AG04450 (cell line): ENCODE data around the gene GPR31. TPM values are rescaled to one million over a fixed set of nuclear protein-coding genes. Genes with fewer than 3 reads are reported as not detected.

Experiments
- CTCF ChIA-PET: fragments of 300-600, 350-600 bp; formaldehyde crosslinking; extraction: SDS; loops from one replicate; lab custom pipeline; 2022; ENCODE audit warnings: antibody characterized with exemption, inconsistent platforms; lab: Charles Lee
- POLR2A ChIA-PET: fragments of 350-600 bp; formaldehyde crosslinking; extraction: SDS; loops from one replicate; lab custom pipeline; 2021; ENCODE audit warnings: antibody characterized with exemption, inconsistent platforms; lab: Yijun Ruan, JAX
- DNase-seq: peaks from one replicate; pipeline ENCODE4 v3.0.0-alpha.2; 2011; ENCODE audit warnings: low read depth, low spot score
- H3K27ac ChIP-seq: one replicate; pipeline ENCODE4 v1.5.1; 2012; ENCODE audit warnings: low read depth, low read length, control low read depth
- H3K27me3 ChIP-seq: one replicate; pipeline ENCODE4 v1.6.0; 2012; ENCODE audit warnings: low read length; ENCODE audit not compliant: control insufficient read depth, insufficient read depth
- H3K4me3 ChIP-seq: 2 replicates; pipeline ENCODE4 v1.5.1; 2011; ENCODE audit warnings: mild to moderate bottlenecking, low read depth, low read length, control low read depth
- H3K9me3 ChIP-seq: 2 replicates; pipeline ENCODE4 v1.5.1; 2012; ENCODE audit warnings: low read length; ENCODE audit not compliant: control insufficient read depth, insufficient read depth
- polyA plus RNA-seq: library from polyadenylated mRNA; depleted of rRNA; stranded (reverse); fragments of >200 nt; gene quantifications from 2 replicates; pipeline ENCODE4 v1.2.3, GENCODE V29; 2011
- TF ChIP-seq, protein P1 (sequence below): IDR thresholded peaks from 2 replicates; pipeline ENCODE4 v1.5.1; 2011; ENCODE audit warnings: low read depth, low read length, control low read depth, inconsistent platforms

GPR31 gene
- polyA plus RNA-seq, 1 experiment = not detected

DNA sequence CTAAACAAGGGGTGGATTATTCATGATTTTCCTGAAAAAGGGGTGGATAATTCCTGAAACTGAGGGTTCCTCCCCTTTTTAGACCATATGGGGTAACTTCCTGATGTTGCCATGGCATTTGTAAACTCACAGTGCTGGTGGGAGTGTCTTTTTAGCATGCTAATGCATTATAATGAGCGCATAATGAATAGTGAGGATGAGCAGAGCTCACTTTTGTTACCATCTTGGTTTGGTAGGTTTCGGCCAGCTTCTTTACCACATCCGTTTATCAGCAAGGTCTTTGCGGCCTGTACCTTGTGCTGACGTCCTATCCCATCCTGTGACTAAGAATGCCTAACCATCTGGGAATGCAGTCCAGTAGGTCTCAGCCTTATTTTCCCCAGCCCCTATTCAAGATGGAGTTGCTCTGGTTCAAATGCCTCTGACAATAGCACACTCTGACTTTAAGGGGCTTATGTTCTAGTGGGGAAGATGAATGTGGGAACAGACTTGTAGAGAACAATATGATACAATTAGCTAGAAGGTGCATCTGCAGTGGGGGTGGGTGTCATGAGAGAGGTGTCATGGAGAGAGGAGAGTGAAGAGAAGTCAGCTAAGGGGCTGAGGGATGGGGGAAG, 4.2 kb upstream of the GPR31 start:
- H3K4me3 ChIP-seq = no peak overlapping the region
- peaks cover 8% of the 10 kb centered on the region for H3K9me3 ChIP-seq
- H3K27ac ChIP-seq = no peak overlapping the region
- TF ChIP-seq, protein P1, sequence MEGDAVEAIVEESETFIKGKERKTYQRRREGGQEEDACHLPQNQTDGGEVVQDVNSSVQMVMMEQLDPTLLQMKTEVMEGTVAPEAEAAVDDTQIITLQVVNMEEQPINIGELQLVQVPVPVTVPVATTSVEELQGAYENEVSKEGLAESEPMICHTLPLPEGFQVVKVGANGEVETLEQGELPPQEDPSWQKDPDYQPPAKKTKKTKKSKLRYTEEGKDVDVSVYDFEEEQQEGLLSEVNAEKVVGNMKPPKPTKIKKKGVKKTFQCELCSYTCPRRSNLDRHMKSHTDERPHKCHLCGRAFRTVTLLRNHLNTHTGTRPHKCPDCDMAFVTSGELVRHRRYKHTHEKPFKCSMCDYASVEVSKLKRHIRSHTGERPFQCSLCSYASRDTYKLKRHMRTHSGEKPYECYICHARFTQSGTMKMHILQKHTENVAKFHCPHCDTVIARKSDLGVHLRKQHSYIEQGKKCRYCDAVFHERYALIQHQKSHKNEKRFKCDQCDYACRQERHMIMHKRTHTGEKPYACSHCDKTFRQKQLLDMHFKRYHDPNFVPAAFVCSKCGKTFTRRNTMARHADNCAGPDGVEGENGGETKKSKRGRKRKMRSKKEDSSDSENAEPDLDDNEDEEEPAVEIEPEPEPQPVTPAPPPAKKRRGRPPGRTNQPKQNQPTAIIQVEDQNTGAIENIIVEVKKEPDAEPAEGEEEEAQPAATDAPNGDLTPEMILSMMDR = no peak
- H3K27me3 ChIP-seq = no peaks in the 10 kb centered on the region
- POLR2A ChIA-PET = no interaction called here
- DNase-seq = no peak
- CTCF ChIA-PET = no interaction called here

DNA sequence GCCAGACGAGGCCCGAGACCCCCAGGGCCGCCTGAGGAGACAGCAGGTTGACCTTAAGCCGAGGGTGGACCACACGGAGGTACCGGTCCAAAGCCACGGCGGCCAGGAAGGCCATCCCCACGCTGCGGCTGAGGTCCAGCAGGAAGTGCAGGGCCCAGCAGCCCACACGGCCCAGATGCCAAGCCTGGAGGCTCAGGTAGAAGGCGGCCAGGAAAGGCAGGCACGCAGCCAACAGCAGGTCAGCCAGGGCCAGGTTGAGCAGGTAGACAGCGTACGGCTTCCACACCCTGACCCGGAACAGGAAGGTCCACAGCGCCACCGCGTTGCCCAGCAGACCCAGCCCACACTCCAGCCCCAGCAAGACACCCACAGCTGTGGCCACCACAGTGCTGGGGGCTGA, 366 bp downstream of the GPR31 start:
- H3K27me3 ChIP-seq = no peaks in the 10 kb centered on the region
- no peak for DNase-seq
- no peak overlapping the region for H3K4me3 ChIP-seq
- no peak overlapping the region for H3K27ac ChIP-seq
- CTCF ChIA-PET = no interaction called here
- peaks cover 22% of the 10 kb centered on the region for H3K9me3 ChIP-seq
- TF ChIP-seq, protein P1 = no peak
- POLR2A ChIA-PET = no interaction called here

DNA sequence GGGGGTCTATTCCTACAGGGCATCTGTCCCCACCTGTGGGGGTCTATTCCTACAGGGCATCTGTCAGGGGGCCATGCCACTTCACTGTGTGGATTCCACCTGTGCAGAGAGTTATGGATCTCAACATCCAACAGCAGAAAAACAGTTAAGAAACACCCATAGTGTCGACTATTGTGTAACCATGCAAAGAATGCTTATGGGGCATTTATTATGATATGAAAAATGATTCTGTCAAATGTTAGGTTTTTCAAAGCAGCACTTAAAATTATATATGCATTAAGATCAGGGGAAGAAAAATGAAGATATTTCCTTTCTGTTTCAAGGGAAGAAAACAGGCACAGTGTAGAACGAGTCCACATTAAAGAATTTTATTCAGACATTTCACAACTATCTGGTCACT, 2.9 kb downstream of the GPR31 start:
- Histone ChIP-seq H3K27me3 (no peaks in the 10 kb centered on the region), H3K27ac (no peak overlapping the region), H3K9me3 (peaks cover 26% of the 10 kb centered on the region), H3K4me3 (no peak overlapping the region)
- TF ChIP-seq, protein P1 = no peak
- ChIA-PET POLR2A (no interaction called here), CTCF (no interaction called here)
- no peak for DNase-seq

DNA sequence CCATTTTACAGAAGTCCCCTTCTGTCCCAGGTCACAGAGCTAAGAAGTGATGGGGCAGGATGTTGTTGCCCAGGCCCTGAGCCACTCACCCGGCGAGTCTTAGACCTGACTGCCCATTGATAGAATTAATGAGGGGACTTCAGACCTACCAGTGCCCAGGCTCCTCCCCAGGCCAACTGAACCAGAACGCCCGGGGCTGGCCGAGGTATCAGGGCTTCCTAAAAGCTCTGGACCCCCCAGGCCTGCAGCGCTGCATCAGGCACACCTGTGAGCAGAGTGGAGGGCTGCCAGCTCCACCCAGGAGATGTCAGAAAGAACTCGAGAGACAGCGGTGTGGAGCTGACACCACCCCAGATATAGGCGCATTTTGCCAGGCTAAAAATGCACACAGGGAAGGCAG, 3.5 kb downstream of the GPR31 start:
- Histone ChIP-seq H3K27ac (no peak overlapping the region), H3K9me3 (peaks cover 26% of the 10 kb centered on the region), H3K4me3 (no peak overlapping the region), H3K27me3 (no peaks in the 10 kb centered on the region)
- ChIA-PET CTCF (no interaction called here), POLR2A (no interaction called here)
- DNase-seq = no peak
- TF ChIP-seq, protein P1 = no peak

DNA sequence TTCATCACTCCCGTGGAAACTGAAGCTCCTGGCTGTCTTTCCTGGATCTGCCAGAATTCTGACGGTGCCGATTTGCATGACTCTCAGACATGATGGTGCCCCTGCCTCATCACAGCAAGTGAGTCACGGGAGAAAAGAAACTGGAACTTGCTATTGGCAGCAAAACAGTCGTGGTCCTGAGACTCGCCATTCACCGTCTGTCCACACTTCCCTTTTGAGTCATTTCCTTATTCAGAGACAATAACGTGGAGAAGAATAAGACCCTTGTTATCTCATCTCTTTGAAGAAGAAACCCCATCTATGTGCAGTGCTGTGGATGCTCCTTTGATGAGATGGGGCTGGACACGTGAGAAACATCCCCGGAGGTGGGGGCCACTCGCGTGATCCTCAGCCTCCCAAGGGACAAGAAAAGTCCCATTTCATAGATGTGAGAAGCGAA, 4.2 kb downstream of the GPR31 start:
- H3K4me3 ChIP-seq = no peak overlapping the region

More for the DNA sequence above, 4.2 kb downstream of the GPR31 start:
- TF ChIP-seq, protein P1 = no peak
- ChIA-PET CTCF (no interaction called here), POLR2A (no interaction called here)
- Histone ChIP-seq H3K27me3 (no peaks in the 10 kb centered on the region), H3K9me3 (peaks cover 26% of the 10 kb centered on the region), H3K27ac (no peak overlapping the region)
- DNase-seq = no peak
